Osteoblast (primary cell): ENCODE data around the gene RFX8. TPM values are rescaled to one million over a fixed set of nuclear protein-coding genes. Genes with fewer than 3 reads are reported as not detected.

Source experiments
- DNase-seq: peaks from one replicate; pipeline ENCODE4 v3.0.0; 2011; ENCODE audit warnings: low spot score, mixed read lengths; ENCODE audit not compliant: insufficient read length; ENCODE audit errors: missing footprints
- H2AFZ ChIP-seq: 2 replicates; pipeline ENCODE4 v1.6.0; 2011; ENCODE audit warnings: mild to moderate bottlenecking, low read length
- H3K27ac ChIP-seq: 2 replicates; pipeline ENCODE4 v1.5.1; 2011; ENCODE audit warnings: mild to moderate bottlenecking, low read depth, low read length, moderate library complexity
- H3K27me3 ChIP-seq: 2 replicates; pipeline ENCODE4 v1.6.0; 2012; ENCODE audit warnings: mild to moderate bottlenecking, control low read depth, inconsistent platforms, low read length, moderate library complexity; ENCODE audit not compliant: insufficient read depth
- H3K36me3 ChIP-seq: 2 replicates; pipeline ENCODE4 v1.5.1; 2011; ENCODE audit warnings: mild to moderate bottlenecking, low read length, control low read depth, moderate library complexity; ENCODE audit not compliant: insufficient read depth
- H3K4me1 ChIP-seq: 2 replicates; pipeline ENCODE4 v1.5.1; 2011; ENCODE audit warnings: mild to moderate bottlenecking, low read length, control low read depth, moderate library complexity; ENCODE audit not compliant: insufficient read depth
- H3K4me2 ChIP-seq: 2 replicates; pipeline ENCODE4 v1.6.0; 2011; ENCODE audit warnings: mild to moderate bottlenecking, low read length; ENCODE audit not compliant: insufficient read depth
- H3K4me3 ChIP-seq: fragments of 200-600 bp; sonication (generic); 3 replicates; pipeline ENCODE4 v1.5.1; 2012; ENCODE audit warnings: mild to moderate bottlenecking, low read length, inconsistent platforms; ENCODE audit not compliant: insufficient read depth
- H3K79me2 ChIP-seq: 2 replicates; pipeline ENCODE4 v1.6.0; 2012; ENCODE audit warnings: mild to moderate bottlenecking, low read length, control low read depth, inconsistent platforms; ENCODE audit not compliant: insufficient read depth
- H3K9me3 ChIP-seq: 2 replicates; pipeline ENCODE4 v1.5.1; 2011; ENCODE audit warnings: low read depth, low read length, control low read depth
- H4K20me1 ChIP-seq: 2 replicates; pipeline ENCODE4 v1.6.0; 2012; ENCODE audit warnings: mild to moderate bottlenecking, low read length, control low read depth; ENCODE audit not compliant: insufficient read depth
- CTCF ChIP-seq: IDR thresholded peaks from 2 replicates; pipeline ENCODE4 v1.5.1; 2011; ENCODE audit warnings: mild to moderate bottlenecking, low read depth, low read length, moderate library complexity; ENCODE audit errors: extremely low read depth
- total RNA-seq: library from RNA; depleted of rRNA; stranded (reverse); fragments of >200 nt; gene quantifications from 2 replicates; pipeline ENCODE4 v1.2.3, GENCODE V29; 2012

The RFX8 gene
- total RNA-seq, 1 donor, result 7.6 TPM

- peaks cover 39% of the 10 kb centered on the region for H3K4me1 ChIP-seq
- H3K27ac ChIP-seq, result peak overlapping the region; percentile 96
- peaks cover 47% of the 10 kb centered on the region for H3K79me2 ChIP-seq
- no peak for TF ChIP-seq CTCF
- no peaks in the 10 kb centered on the region for H3K36me3 ChIP-seq
- no peaks in the 10 kb centered on the region for H4K20me1 ChIP-seq
- peak overlapping the region; percentile 90 for H3K4me2 ChIP-seq
- H2AFZ ChIP-seq, result peak overlapping the region; percentile 83
- DNase-seq, result peak; percentile 93
- peak overlapping the region; percentile 86 for H3K4me3 ChIP-seq
- H3K9me3 ChIP-seq, result no peaks in the 10 kb centered on the region
- no peaks in the 10 kb centered on the region for H3K27me3 ChIP-seq
Measured at GRCh38 chr2:101473911-101474701, 806 bp downstream of the RFX8 start.

DNA sequence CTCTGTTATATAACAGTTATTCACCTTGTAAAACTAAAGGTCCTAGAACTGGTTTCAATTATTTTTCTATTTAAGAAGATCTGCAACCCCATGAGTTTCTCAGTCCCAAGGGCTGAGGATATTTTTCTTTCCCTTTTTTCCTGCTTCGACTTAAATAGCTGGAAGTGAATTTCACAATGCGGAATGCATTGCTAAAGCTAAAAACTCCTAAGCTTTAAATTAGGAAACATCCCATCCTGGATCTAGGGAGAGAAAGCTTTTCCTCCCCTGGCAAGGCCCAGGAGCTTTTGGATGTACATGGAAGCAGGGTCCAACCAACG lies 1.4 kb downstream of the RFX8 start:
- H3K36me3 ChIP-seq, result no peaks in the 10 kb centered on the region
- H3K27me3 ChIP-seq, result no peaks in the 10 kb centered on the region
- TF ChIP-seq CTCF, result no peak
- H4K20me1 ChIP-seq, result no peaks in the 10 kb centered on the region
- peak overlapping the region; percentile 83 for H2AFZ ChIP-seq
- H3K27ac ChIP-seq, result peak overlapping the region; percentile 96
- DNase-seq, result no peak
- H3K4me2 ChIP-seq, result peak overlapping the region; percentile 90
- peaks cover 34% of the 10 kb centered on the region for H3K4me1 ChIP-seq
- H3K79me2 ChIP-seq, result peaks cover 51% of the 10 kb centered on the region
- peak overlapping the region; percentile 86 for H3K4me3 ChIP-seq
- H3K9me3 ChIP-seq, result no peaks in the 10 kb centered on the region

DNA sequence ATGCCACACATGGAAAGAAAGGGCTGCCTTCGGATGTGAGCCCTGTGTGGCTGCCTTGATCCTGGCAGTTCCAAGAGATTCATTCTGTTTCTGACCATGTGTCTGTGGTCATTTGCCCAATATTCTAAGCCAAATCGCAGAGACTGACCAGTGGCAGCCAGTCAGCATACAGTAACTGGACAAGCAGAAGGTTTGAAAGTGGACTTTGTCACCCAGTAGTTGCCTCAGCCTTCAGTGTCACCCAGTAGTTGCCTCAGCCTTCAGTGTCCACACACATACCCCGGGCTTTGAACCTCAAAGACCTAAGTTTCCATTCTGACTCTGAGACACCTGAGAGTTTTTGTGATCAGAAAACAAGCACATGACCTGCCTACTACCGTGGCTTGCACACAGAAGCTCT lies 5.0 kb downstream of the RFX8 start:
- TF ChIP-seq CTCF, result no peak
- Histone ChIP-seq H3K4me2 (no peak overlapping the region), H4K20me1 (no peaks in the 10 kb centered on the region), H3K36me3 (peaks cover 14% of the 10 kb centered on the region), H2AFZ (peak overlapping the region; percentile 4), H3K4me3 (no peak overlapping the region), H3K27ac (peak overlapping the region; percentile 30), H3K4me1 (peaks cover 32% of the 10 kb centered on the region), H3K9me3 (no peaks in the 10 kb centered on the region), H3K79me2 (peaks cover 78% of the 10 kb centered on the region), H3K27me3 (no peaks in the 10 kb centered on the region)
- DNase-seq, result no peak

GRCh38 chr2:101467306-101467705 lies 7.6 kb downstream of the RFX8 start:
- Histone ChIP-seq H3K9me3 (no peaks in the 10 kb centered on the region), H3K4me1 (peaks cover 31% of the 10 kb centered on the region), H3K79me2 (peaks cover 74% of the 10 kb centered on the region), H2AFZ (no peak overlapping the region), H3K4me2 (no peak overlapping the region), H3K27ac (no peak overlapping the region), H3K4me3 (no peak overlapping the region), H3K27me3 (no peaks in the 10 kb centered on the region), H3K36me3 (peaks cover 22% of the 10 kb centered on the region), H4K20me1 (no peaks in the 10 kb centered on the region)
- DNase-seq, result no peak
- no peak for TF ChIP-seq CTCF
